Measurements from ENCODE around the gene SIX1. TPM values are rescaled to one million over a fixed set of nuclear protein-coding genes. Genes with fewer than 3 reads are reported as not detected.
A peak's percentile ranks its signal among the peaks of the same experiment; 100 is the strongest.

The SIX1 gene
- total RNA-seq, 2 donors from 2014 or later: 0.13 TPM; not detected in 1

GRCh38 chr14:60680511-60680910 lies 31.2 kb upstream of the SIX1 start:
- H3K27ac ChIP-seq (ENCODE audit: low read depth, low read length): no peak overlapping the region
- no peaks in the 10 kb centered on the region for H3K27me3 ChIP-seq (ENCODE audit: control insufficient read depth, insufficient read depth, low read length, poor library complexity, severe bottlenecking)
- DNase-seq: no peak
- no peaks in the 10 kb centered on the region for H3K4me1 ChIP-seq (ENCODE audit: control insufficient read depth, insufficient read depth, low read length)
- H3K27me3 Mint-ChIP-seq (ENCODE audit: insufficient read depth): peaks cover 2% of the 10 kb centered on the region
- TF ChIP-seq CTCF (conservative IDR thresholded peaks at IDR 0.05): no peak
- no peaks in the 10 kb centered on the region for H3K9me3 Mint-ChIP-seq
- H3K4me3 Mint-ChIP-seq: no peak overlapping the region
- no peaks in the 10 kb centered on the region for H3K9me3 ChIP-seq (ENCODE audit: control insufficient read depth, low read length)
- no peak overlapping the region for H3K4me3 ChIP-seq (ENCODE audit: low read length)
- WGBS, 2 experiments (ENCODE audit: insufficient coverage in 1 of 2, insufficient read length in 1 of 2): 85 to 90% methylated on average over 2 to 3 of the region's 3 CpGs
- no peaks in the 10 kb centered on the region for H3K36me3 ChIP-seq (ENCODE audit: control insufficient read depth, insufficient read depth, low read length)
- H3K9ac ChIP-seq (ENCODE audit: extremely low read depth, low read length, poor library complexity, severe bottlenecking): no peak overlapping the region
- H3K27ac Mint-ChIP-seq: no peak overlapping the region
- no peaks in the 10 kb centered on the region for H3K36me3 Mint-ChIP-seq (ENCODE audit: low read depth)
- H3K4me1 Mint-ChIP-seq: peaks cover 2% of the 10 kb centered on the region

DNA sequence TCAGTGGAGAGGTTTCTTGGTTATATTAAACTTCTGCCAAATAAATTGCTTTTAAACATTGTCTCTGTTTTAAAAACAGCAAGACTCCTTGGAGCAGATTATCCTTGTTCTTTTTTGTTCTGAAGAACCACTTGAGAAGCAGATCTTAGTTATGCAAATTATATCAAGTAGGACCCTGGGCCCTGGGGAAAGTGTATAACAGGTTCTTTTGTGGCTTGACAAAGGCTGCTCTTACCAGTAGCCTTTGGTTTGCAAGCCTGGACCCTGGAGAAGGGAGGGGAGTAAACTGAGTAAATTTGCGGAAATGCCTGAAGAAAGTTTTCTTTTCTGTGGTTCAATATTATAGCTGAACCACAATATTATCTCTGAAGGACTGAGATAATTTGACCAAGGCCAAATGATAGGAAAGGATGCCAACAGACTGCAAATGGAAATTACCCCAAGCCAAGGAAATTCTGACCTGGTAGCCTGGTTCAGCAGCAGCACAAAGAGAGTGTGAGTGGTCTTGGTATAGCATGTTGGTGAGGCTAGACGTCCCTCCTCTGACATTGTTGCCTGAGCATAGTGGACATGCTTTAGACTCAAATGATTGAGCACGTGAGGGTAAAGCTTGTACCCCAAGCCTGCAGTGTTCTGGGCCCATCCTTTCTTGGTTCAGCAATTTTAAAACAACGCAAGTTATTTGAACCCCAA lies 30.4 kb upstream of the SIX1 start:
- TF ChIP-seq CTCF (conservative IDR thresholded peaks at IDR 0.05): no peak
- no peaks in the 10 kb centered on the region for H3K36me3 Mint-ChIP-seq (ENCODE audit: low read depth)
- Histone ChIP-seq H3K27ac (ENCODE audit: low read depth, low read length) (peak overlapping the region; percentile 16), H3K36me3 (ENCODE audit: control insufficient read depth, insufficient read depth, low read length) (no peaks in the 10 kb centered on the region), H3K4me3 (ENCODE audit: low read length) (no peak overlapping the region), H3K4me1 (ENCODE audit: control insufficient read depth, insufficient read depth, low read length) (no peaks in the 10 kb centered on the region), H3K9ac (ENCODE audit: extremely low read depth, low read length, poor library complexity, severe bottlenecking) (no peak overlapping the region), H3K27me3 (ENCODE audit: control insufficient read depth, insufficient read depth, low read length, poor library complexity, severe bottlenecking) (no peaks in the 10 kb centered on the region), H3K9me3 (ENCODE audit: control insufficient read depth, low read length) (no peaks in the 10 kb centered on the region)
- H3K4me3 Mint-ChIP-seq: no peak overlapping the region
- peaks cover 2% of the 10 kb centered on the region for H3K27me3 Mint-ChIP-seq (ENCODE audit: insufficient read depth)
- H3K9me3 Mint-ChIP-seq: no peaks in the 10 kb centered on the region
- no peak for DNase-seq
- peaks cover 2% of the 10 kb centered on the region for H3K4me1 Mint-ChIP-seq
- no peak overlapping the region for H3K27ac Mint-ChIP-seq
- 62 to 87% methylated on average over 2 to 4 of the region's 4 CpGs for WGBS, 2 experiments (ENCODE audit: insufficient coverage in 1 of 2, insufficient read length in 1 of 2)

DNA sequence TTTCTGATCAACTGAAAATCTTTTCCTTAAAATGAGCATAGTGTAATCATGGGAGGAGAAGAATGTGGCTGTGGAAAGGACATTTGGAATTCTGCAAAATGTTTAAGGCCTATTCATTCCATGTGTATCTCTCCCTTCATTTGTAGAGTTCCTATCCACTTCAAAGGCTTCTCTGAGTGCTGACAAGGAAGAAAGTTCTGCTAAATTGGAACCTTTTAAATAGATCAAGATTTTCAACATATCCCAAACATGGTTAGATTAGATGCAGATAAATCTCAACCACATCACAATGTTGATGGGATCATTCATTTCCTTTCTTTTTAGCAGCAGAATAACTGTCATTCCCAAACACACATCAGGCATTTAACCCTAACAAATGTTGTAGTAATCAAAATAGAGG lies 28.4 kb upstream of the SIX1 start:
- Mint-ChIP-seq H3K4me1 (peaks cover 2% of the 10 kb centered on the region), H3K27ac (no peak overlapping the region), H3K9me3 (no peaks in the 10 kb centered on the region), H3K4me3 (no peak overlapping the region), H3K27me3 (ENCODE audit: insufficient read depth) (peaks cover 2% of the 10 kb centered on the region), H3K36me3 (ENCODE audit: low read depth) (no peaks in the 10 kb centered on the region)
- no peak overlapping the region for H3K27ac ChIP-seq (ENCODE audit: low read depth, low read length)
- H3K36me3 ChIP-seq (ENCODE audit: control insufficient read depth, insufficient read depth, low read length): no peaks in the 10 kb centered on the region
- H3K9me3 ChIP-seq (ENCODE audit: control insufficient read depth, low read length): no peaks in the 10 kb centered on the region
- no peak for TF ChIP-seq CTCF (conservative IDR thresholded peaks at IDR 0.05)
- H3K4me3 ChIP-seq (ENCODE audit: low read length): no peak overlapping the region
- no peak for DNase-seq
- no peak overlapping the region for H3K9ac ChIP-seq (ENCODE audit: extremely low read depth, low read length, poor library complexity, severe bottlenecking)
- no peaks in the 10 kb centered on the region for H3K4me1 ChIP-seq (ENCODE audit: control insufficient read depth, insufficient read depth, low read length)
- no peaks in the 10 kb centered on the region for H3K27me3 ChIP-seq (ENCODE audit: control insufficient read depth, insufficient read depth, low read length, poor library complexity, severe bottlenecking)

Data from endodermal cell (in vitro differentiated cells).